ENCODE data around the gene LRBA. TPM values are rescaled to one million over a fixed set of nuclear protein-coding genes. Genes with fewer than 3 reads are reported as not detected.

Gene LRBA
- total RNA-seq, 1 experiment from 2014 or later, result 77.4 TPM

DNA sequence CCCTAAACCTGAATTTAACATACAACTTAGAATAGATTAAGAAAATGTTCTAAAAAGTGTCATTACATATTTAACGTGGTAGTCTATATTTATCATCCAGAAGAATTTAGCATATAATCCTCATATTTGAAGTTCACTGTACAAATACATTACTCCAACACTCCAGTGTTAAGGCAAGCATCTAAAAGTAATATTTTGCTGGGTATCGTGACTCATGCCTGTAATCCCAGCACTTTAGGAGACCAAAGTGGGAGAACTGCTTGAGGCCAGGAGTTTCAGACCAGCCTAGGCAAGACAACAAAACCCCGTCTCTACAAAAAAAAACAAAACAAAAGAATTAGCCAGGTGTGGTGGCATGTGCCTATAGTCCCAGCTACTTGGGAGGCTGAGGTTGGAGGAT, 24.8 kb downstream of the LRBA start:
- TF ChIP-seq, protein P1, sequence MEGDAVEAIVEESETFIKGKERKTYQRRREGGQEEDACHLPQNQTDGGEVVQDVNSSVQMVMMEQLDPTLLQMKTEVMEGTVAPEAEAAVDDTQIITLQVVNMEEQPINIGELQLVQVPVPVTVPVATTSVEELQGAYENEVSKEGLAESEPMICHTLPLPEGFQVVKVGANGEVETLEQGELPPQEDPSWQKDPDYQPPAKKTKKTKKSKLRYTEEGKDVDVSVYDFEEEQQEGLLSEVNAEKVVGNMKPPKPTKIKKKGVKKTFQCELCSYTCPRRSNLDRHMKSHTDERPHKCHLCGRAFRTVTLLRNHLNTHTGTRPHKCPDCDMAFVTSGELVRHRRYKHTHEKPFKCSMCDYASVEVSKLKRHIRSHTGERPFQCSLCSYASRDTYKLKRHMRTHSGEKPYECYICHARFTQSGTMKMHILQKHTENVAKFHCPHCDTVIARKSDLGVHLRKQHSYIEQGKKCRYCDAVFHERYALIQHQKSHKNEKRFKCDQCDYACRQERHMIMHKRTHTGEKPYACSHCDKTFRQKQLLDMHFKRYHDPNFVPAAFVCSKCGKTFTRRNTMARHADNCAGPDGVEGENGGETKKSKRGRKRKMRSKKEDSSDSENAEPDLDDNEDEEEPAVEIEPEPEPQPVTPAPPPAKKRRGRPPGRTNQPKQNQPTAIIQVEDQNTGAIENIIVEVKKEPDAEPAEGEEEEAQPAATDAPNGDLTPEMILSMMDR (conservative IDR thresholded peaks at IDR 0.05), result no peak
- no peak for TF ChIP-seq EZH2 (IDR thresholded peaks at IDR 0.05; ENCODE audit: low read depth)
- ChIA-PET POLR2A (ENCODE audit: unreplicated experiment) (no interaction called here), CTCF (no interaction called here)
- Histone ChIP-seq H3K4me1 (replicated peaks; ENCODE audit: insufficient read depth) (no peaks in the 10 kb centered on the region), H4K20me1 (ENCODE audit: insufficient read depth) (peaks cover 3% of the 10 kb centered on the region; the same call in 1 of the 2 replicates), H3F3A (ENCODE audit: insufficient read depth, low read depth) (no peaks in the 10 kb centered on the region), H3K27ac (no peak overlapping the region), H3K27me3 (ENCODE audit: insufficient read depth, low read depth) (no peaks in the 10 kb centered on the region), H3K36me3 (ENCODE audit: low read depth) (no peaks in the 10 kb centered on the region), H2AFZ (no peak overlapping the region), H3K4me3 (no peak overlapping the region), H3K9me2 (ENCODE audit: insufficient read depth) (no peaks in the 10 kb centered on the region), H3K79me2 (ENCODE audit: low read depth) (peaks cover 36% of the 10 kb centered on the region), H3K9me3 (ENCODE audit: insufficient read depth, low read depth) (no peaks in the 10 kb centered on the region), H3K4me2 (no peak overlapping the region)
- no peak for DNase-seq
- intact Hi-C loops (cut with micrococcal nuclease; ENCODE audit: unreplicated experiment), result no loop called here
- BruUV-seq (replicated peaks), result no TSS peak

DNA sequence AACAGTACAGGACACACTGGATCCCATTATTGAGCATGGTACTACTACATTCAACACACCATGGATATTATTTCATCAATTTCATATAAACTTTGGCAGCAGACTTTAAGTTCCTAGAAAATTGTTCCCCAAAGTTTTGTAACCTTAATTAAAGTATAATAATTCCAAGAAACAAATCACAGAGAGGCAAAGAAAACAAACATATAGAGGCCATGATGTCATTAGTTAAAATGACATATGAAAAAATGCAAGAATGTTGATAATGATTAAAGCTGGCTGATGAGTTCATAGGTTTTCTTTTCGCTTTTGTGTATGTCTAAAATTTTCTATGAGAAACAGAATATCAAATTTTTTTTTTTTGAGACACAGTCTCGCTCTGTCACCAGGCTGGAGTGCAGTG, 26.8 kb downstream of the LRBA start:
- H3F3A ChIP-seq (ENCODE audit: insufficient read depth, low read depth), result no peaks in the 10 kb centered on the region
- no peaks in the 10 kb centered on the region for H3K9me3 ChIP-seq (ENCODE audit: insufficient read depth, low read depth)
- TF ChIP-seq, protein P1 (conservative IDR thresholded peaks at IDR 0.05), result no peak
- TF ChIP-seq EZH2 (IDR thresholded peaks at IDR 0.05; ENCODE audit: low read depth), result no peak
- H3K4me3 ChIP-seq, result no peak overlapping the region
- no peaks in the 10 kb centered on the region for H3K27me3 ChIP-seq (ENCODE audit: insufficient read depth, low read depth)
- H2AFZ ChIP-seq, result no peak overlapping the region
- no peak overlapping the region for H3K27ac ChIP-seq
- DNase-seq, result no peak
- intact Hi-C loops (cut with micrococcal nuclease; ENCODE audit: unreplicated experiment), result no loop called here
- no peaks in the 10 kb centered on the region for H3K4me1 ChIP-seq (replicated peaks; ENCODE audit: insufficient read depth)
- no peaks in the 10 kb centered on the region for H3K36me3 ChIP-seq (ENCODE audit: low read depth)
- H3K4me2 ChIP-seq, result no peak overlapping the region
- peaks cover 26% of the 10 kb centered on the region; the same call in 1 of the 2 replicates for H3K79me2 ChIP-seq (ENCODE audit: low read depth)
- peaks cover 3% of the 10 kb centered on the region; the same call in 1 of the 2 replicates for H4K20me1 ChIP-seq (ENCODE audit: insufficient read depth)
- ChIA-PET POLR2A (ENCODE audit: unreplicated experiment) (no interaction called here), CTCF (no interaction called here)
- H3K9me2 ChIP-seq (ENCODE audit: insufficient read depth), result no peaks in the 10 kb centered on the region
- BruUV-seq (replicated peaks), result no TSS peak

DNA sequence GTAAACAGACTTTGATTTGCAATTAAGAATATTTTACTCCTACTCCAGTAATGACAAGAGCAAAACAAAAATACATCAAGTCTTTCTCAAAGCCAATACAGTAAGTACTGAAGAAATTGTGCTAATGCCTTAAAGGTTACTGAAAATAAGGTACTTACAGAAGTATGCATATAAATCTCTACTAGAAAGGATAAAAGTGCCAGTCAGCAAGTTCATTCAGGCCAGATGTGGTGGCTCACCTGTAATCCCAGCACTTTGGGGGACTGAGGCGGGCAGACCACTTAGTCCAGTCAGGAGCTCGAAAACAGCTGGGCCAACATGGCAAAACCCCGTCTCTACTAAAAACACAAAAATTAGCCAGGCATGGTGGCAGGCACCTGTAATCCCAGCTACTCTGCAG, 27.9 kb downstream of the LRBA start:
- no peaks in the 10 kb centered on the region for H3F3A ChIP-seq (ENCODE audit: insufficient read depth, low read depth)
- ChIA-PET POLR2A (ENCODE audit: unreplicated experiment) (interaction anchor here (0.6 kb wide), 1 partner anchor 45 kb away, joined by 6 read pairs; no protein-coding TSS in a partner anchor), CTCF (no interaction called here)
- no peaks in the 10 kb centered on the region for H3K9me3 ChIP-seq (ENCODE audit: insufficient read depth, low read depth)
- intact Hi-C loops (cut with micrococcal nuclease; ENCODE audit: unreplicated experiment), result no loop called here
- TF ChIP-seq EZH2 (IDR thresholded peaks at IDR 0.05; ENCODE audit: low read depth), result no peak
- TF ChIP-seq, protein P1 (conservative IDR thresholded peaks at IDR 0.05), result no peak
- DNase-seq, result no peak
- no TSS peak for BruUV-seq (replicated peaks)
- H3K4me1 ChIP-seq (replicated peaks; ENCODE audit: insufficient read depth), result no peaks in the 10 kb centered on the region
- H3K9me2 ChIP-seq (ENCODE audit: insufficient read depth), result no peaks in the 10 kb centered on the region
- H3K79me2 ChIP-seq (ENCODE audit: low read depth), result peaks cover 33% of the 10 kb centered on the region; the same call in 1 of the 2 replicates
- no peaks in the 10 kb centered on the region for H3K27me3 ChIP-seq (ENCODE audit: insufficient read depth, low read depth)
- H2AFZ ChIP-seq, result no peak overlapping the region
- peaks cover 3% of the 10 kb centered on the region; the same call in 1 of the 2 replicates for H4K20me1 ChIP-seq (ENCODE audit: insufficient read depth)
- no peak overlapping the region for H3K4me2 ChIP-seq
- no peak overlapping the region for H3K27ac ChIP-seq
- H3K36me3 ChIP-seq (ENCODE audit: low read depth), result no peaks in the 10 kb centered on the region
- H3K4me3 ChIP-seq, result no peak overlapping the region

Measured in PC-9 (cell line).